CD14-positive monocyte (primary cell): ENCODE results near the gene MEGF9. TPM values are rescaled to one million over a fixed set of nuclear protein-coding genes. Genes with fewer than 3 reads are reported as not detected.

Experiments
- DNase-seq, 3 donors: peaks; one replicate each; pipeline ENCODE4 v3.0.0-alpha.2; 2011 to 2022
- H2AFZ ChIP-seq: 2 replicates; pipeline ENCODE4 v1.6.0; 2012; ENCODE audit warnings: mild to moderate bottlenecking, low read depth, low read length, inconsistent platforms; ENCODE audit not compliant: insufficient read depth, poor library complexity, severe bottlenecking
- H3K27ac ChIP-seq, 2 donors: 1 replicate in 1 of 2; 2 replicates in 1 of 2; pipeline ENCODE4 v1.5.1; 2012 to 2013; ENCODE audit warnings: low read length in 2 of 2, control low read depth in 1 of 2, inconsistent platforms in 1 of 2, low read depth in 1 of 2, mild to moderate bottlenecking in 1 of 2
- H3K27me3 ChIP-seq, 2 donors: one replicate each; pipeline versions ENCODE4 v1.6.0 to v1.6.1; 2011 to 2013; ENCODE audit warnings: low read length in 2 of 2; ENCODE audit not compliant: control insufficient read depth in 2 of 2, insufficient read depth in 2 of 2
- H3K36me3 ChIP-seq, 2 donors: replicated peaks in 1 of 2; 1 replicate in 1 of 2; 2 replicates in 1 of 2; pipeline versions ENCODE4 v1.5.1 to v1.6.1; 2012 to 2013; ENCODE audit warnings: low read length in 2 of 2, control low read depth in 1 of 2, inconsistent platforms in 1 of 2, mild to moderate bottlenecking in 1 of 2; ENCODE audit not compliant: insufficient read depth in 2 of 2, control insufficient read depth in 1 of 2
- H3K4me1 ChIP-seq, 2 donors: 1 replicate in 1 of 2; 2 replicates in 1 of 2; pipeline versions ENCODE4 v1.5.1 to v1.6.1; 2012 to 2013; ENCODE audit warnings: low read length in 2 of 2, control low read depth in 1 of 2, inconsistent platforms in 1 of 2, mild to moderate bottlenecking in 1 of 2, moderate library complexity in 1 of 2; ENCODE audit not compliant: insufficient read depth in 2 of 2, control insufficient read depth in 1 of 2
- H3K4me2 ChIP-seq: replicated peaks from 2 replicates; pipeline ENCODE3; 2012; ENCODE audit warnings: low read length, moderate library complexity, mild to moderate bottlenecking; ENCODE audit not compliant: poor library complexity, severe bottlenecking; ENCODE audit errors: extremely low read depth
- H3K4me3 ChIP-seq, 3 experiments: fragments of 200-600 bp in 1 of 3; sonication (generic) in 1 of 3; replicated peaks in 1 of 3; 1 replicate in 2 of 3; 2 replicates in 1 of 3; pipeline ENCODE4 v1.5.1; 2011 to 2013; ENCODE audit warnings: low read length in 3 of 3, mild to moderate bottlenecking in 3 of 3, control low read depth in 2 of 3, low read depth in 2 of 3, inconsistent platforms in 1 of 3, moderate library complexity in 1 of 3
- H3K79me2 ChIP-seq: 2 replicates; pipeline ENCODE4 v1.6.0; 2012; ENCODE audit warnings: mild to moderate bottlenecking, control low read depth, inconsistent platforms, low read length, moderate library complexity; ENCODE audit not compliant: insufficient read depth
- H3K9ac ChIP-seq: 2 replicates; pipeline ENCODE4 v1.6.0; 2017; ENCODE audit warnings: low read length, mild to moderate bottlenecking; ENCODE audit not compliant: insufficient read depth, poor library complexity, severe bottlenecking
- H3K9me3 ChIP-seq, 2 donors: replicated peaks in 1 of 2; 1 replicate in 1 of 2; 2 replicates in 1 of 2; pipeline versions ENCODE4 v1.5.1 to v1.6.1; 2012 to 2013; ENCODE audit warnings: low read length in 2 of 2, control low read depth in 1 of 2; ENCODE audit not compliant: control insufficient read depth in 1 of 2, insufficient read depth in 1 of 2
- H4K20me1 ChIP-seq: 2 replicates; pipeline ENCODE4 v1.6.0; 2012; ENCODE audit warnings: mild to moderate bottlenecking, low read length, control low read depth, moderate library complexity; ENCODE audit not compliant: insufficient read depth
- H3K27ac Mint-ChIP-seq, 7 donors: one replicate each; pipeline ENCODE4 v1.8.0; 2020; ENCODE audit warnings: mild to moderate bottlenecking in 7 of 7, mixed read lengths in 7 of 7, moderate library complexity in 6 of 7, inconsistent platforms in 2 of 7
- H3K27me3 Mint-ChIP-seq, 3 donors: one replicate each; pipeline ENCODE4 v1.8.0; 2021 to 2022; ENCODE audit warnings: low read depth in 3 of 3, mild to moderate bottlenecking in 3 of 3, mixed read lengths in 3 of 3, moderate library complexity in 3 of 3, inconsistent platforms in 1 of 3
- H3K36me3 Mint-ChIP-seq, 2 donors: one replicate each; pipeline ENCODE4 v1.8.0; 2020; ENCODE audit warnings: mixed read lengths in 2 of 2, inconsistent platforms in 1 of 2, mild to moderate bottlenecking in 1 of 2
- H3K4me1 Mint-ChIP-seq: one replicate; pipeline ENCODE4 v1.8.0; 2020; ENCODE audit warnings: mild to moderate bottlenecking, mixed read lengths
- H3K4me3 Mint-ChIP-seq, 2 donors: one replicate each; pipeline ENCODE4 v1.8.0; 2020; ENCODE audit warnings: mild to moderate bottlenecking in 2 of 2, mixed read lengths in 2 of 2, moderate library complexity in 1 of 2
- H3K9me3 Mint-ChIP-seq, 7 donors: one replicate each; pipeline ENCODE4 v1.8.0; 2020 to 2022; ENCODE audit warnings: mixed read lengths in 7 of 7, mild to moderate bottlenecking in 6 of 7, moderate library complexity in 6 of 7, inconsistent platforms in 2 of 7
- WGBS: methylation state at CpG from one replicate; pipeline ENCODE4 v1.1.5; 2013; ENCODE audit warnings: missing lambda C conversion rate; ENCODE audit not compliant: insufficient coverage; 5-methylcytosine and 5-hydroxymethylcytosine counted together
- intact Hi-C, 2 donors: fragments of 100-400 bp; cut with micrococcal nuclease; formaldehyde crosslinking; loops; one replicate each; pipeline versions ENCODE4 v1.15.0 to v1.15.1; 2023
- polyA plus RNA-seq, 3 donors: library from polyadenylated mRNA; depleted of rRNA in 1 of 3; unstranded in 2 of 3; stranded (reverse) in 1 of 3; fragments of 300-500 nt in 2 of 3; fragments of >200 nt in 1 of 3; fragmentation: Illumina TruSeq in 2 of 3; gene quantifications; 1 replicate in 2 of 3; 2 replicates in 1 of 3; pipeline ENCODE4 v1.2.3, GENCODE V29; 2012 to 2021
- TF ChIP-seq, protein P1 (sequence below): fragments of 200-600 bp; IDR thresholded peaks from one replicate; pipeline ENCODE4 v1.8.0; 2022; ENCODE audit warnings: antibody characterized with exemption, mild to moderate bottlenecking

The MEGF9 gene
- polyA plus RNA-seq, 3 donors: 45.0 to 92.8 (median 89.7) TPM

DNA sequence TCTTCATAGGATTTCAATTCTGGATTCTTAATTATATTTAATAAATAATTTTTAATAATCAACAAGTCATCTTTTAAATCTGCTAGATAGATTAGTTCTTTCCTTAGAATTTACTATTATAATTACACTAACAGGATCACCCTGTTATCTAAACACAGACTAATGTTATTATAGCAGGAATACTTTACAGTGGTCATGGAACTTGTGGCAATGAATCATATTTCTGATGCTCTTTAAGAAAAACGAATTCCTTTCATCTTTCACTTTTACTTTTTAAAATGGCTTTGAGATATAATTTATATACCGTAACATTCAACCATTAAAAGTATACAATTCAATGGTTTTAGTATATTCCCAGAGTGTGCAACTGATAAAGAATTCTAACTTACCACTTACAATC lies 104.6 kb downstream of the MEGF9 start:
- intact Hi-C loops: no loop called here
- DNase-seq: no peak
- Histone ChIP-seq H3K79me2 (peaks cover 66% of the 10 kb centered on the region), H3K9ac (no peak overlapping the region), H3K9me3 (no peaks in the 10 kb centered on the region), H3K4me3 (no peak overlapping the region), H3K36me3 (peaks cover 92 to 97% of the 10 kb centered on the region in 2 donors), H3K27ac (no peak overlapping the region), H2AFZ (no peak overlapping the region), H3K27me3 (no peaks in the 10 kb centered on the region), H3K4me1 (no peaks in the 10 kb centered on the region), H4K20me1 (peaks cover 98% of the 10 kb centered on the region), H3K4me2 (no peak overlapping the region)
- TF ChIP-seq, protein P1, sequence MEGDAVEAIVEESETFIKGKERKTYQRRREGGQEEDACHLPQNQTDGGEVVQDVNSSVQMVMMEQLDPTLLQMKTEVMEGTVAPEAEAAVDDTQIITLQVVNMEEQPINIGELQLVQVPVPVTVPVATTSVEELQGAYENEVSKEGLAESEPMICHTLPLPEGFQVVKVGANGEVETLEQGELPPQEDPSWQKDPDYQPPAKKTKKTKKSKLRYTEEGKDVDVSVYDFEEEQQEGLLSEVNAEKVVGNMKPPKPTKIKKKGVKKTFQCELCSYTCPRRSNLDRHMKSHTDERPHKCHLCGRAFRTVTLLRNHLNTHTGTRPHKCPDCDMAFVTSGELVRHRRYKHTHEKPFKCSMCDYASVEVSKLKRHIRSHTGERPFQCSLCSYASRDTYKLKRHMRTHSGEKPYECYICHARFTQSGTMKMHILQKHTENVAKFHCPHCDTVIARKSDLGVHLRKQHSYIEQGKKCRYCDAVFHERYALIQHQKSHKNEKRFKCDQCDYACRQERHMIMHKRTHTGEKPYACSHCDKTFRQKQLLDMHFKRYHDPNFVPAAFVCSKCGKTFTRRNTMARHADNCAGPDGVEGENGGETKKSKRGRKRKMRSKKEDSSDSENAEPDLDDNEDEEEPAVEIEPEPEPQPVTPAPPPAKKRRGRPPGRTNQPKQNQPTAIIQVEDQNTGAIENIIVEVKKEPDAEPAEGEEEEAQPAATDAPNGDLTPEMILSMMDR: no peak
- H3K4me3 Mint-ChIP-seq: no peak overlapping the region
- H3K27me3 Mint-ChIP-seq: no peaks in the 10 kb centered on the region
- H3K27ac Mint-ChIP-seq: no peak overlapping the region
- H3K4me1 Mint-ChIP-seq: no peaks in the 10 kb centered on the region
- H3K9me3 Mint-ChIP-seq: no peaks in the 10 kb centered on the region
- peaks cover 74 to 81% of the 10 kb centered on the region in 2 donors for H3K36me3 Mint-ChIP-seq
- WGBS: no CpG with 5 or more reads among the region's 2 CpGs

DNA sequence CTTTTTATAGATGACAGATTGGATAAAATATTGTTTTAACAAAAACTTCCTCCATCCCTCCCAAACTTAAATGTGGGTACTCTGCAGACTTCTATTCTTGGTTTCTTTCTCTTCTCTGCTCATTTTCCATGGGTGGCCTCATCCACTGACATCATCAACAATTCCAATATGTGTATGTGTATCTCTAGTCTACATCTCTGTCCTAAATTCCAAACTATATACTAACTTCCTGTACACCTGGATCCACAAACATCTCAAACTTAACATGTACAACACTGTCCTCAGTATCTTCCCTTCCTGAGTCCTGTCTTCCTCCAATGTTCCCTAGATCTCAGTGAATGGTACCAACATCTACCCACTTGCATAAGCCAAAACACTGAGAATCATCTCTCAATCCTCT lies 105.8 kb downstream of the MEGF9 start:
- H3K4me3 ChIP-seq: no peak overlapping the region
- no peaks in the 10 kb centered on the region for H3K9me3 ChIP-seq
- peaks cover 98% of the 10 kb centered on the region for H4K20me1 ChIP-seq
- no peak for DNase-seq
- H3K36me3 Mint-ChIP-seq: peaks cover 75 to 81% of the 10 kb centered on the region in 2 donors
- intact Hi-C loops: no loop called here
- no peak overlapping the region for H2AFZ ChIP-seq
- H3K27ac ChIP-seq: peak overlapping the region in 1 of 2 donors; percentile 45
- no peaks in the 10 kb centered on the region for H3K27me3 ChIP-seq
- no peaks in the 10 kb centered on the region for H3K4me1 Mint-ChIP-seq
- TF ChIP-seq, protein P1: no peak
- H3K27ac Mint-ChIP-seq: peak overlapping the region in 4 of 7 donors; percentile 8 to 64 (median 11)
- no peak overlapping the region for H3K4me2 ChIP-seq
- H3K36me3 ChIP-seq: peaks cover 92 to 98% of the 10 kb centered on the region in 2 donors
- H3K9me3 Mint-ChIP-seq: no peaks in the 10 kb centered on the region
- no peaks in the 10 kb centered on the region for H3K4me1 ChIP-seq
- no peak overlapping the region for H3K4me3 Mint-ChIP-seq
- H3K27me3 Mint-ChIP-seq: no peaks in the 10 kb centered on the region
- peaks cover 66% of the 10 kb centered on the region for H3K79me2 ChIP-seq
- no peak overlapping the region for H3K9ac ChIP-seq
